Measurements from ENCODE around the gene DYDC2.
"Not testable (repeated sequence)": the region's sequence is repeated elsewhere in the genome, so short reads cannot be mapped to it uniquely, and the experiment has no call there.

Gene DYDC2

DNA sequence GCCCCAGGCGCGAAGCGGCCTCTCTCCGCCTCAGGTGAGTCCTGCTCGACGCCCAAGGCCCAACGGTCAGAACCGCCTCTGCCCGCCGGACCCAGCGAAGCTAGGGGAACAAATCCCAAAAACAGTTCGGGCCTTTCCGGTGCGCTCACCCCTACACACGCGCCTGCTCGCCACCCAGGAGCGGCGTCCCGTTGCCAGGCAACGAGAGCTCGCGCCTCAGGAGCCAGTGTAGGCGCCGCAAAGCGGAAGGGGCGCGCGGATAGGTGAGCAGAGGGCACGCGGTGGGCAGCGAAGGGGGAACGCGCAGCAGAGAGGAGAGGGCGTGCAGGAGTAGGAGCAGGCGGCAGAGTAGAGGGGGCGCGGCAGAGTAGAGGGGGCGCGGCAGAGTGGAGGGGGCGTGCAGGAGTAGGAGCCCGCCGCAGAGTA, at the start of gene DYDC2, which contains the start of gene DYDC1:
TSS of gene DYDC2 (plus strand) at position 219 of the 426 bp plus-strand sequence. CDS start 5,663 bp downstream, outside the sequence.
TSS of gene DYDC1 (minus strand) at position 193 of the 426 bp plus-strand sequence. CDS start 4,154 bp downstream, outside the sequence.
- no peak for DNase-seq

- DNase-seq: no peak
Observed at GRCh38 chr10:80313523-80313922, 43.1 kb upstream of the DYDC2 start.

GRCh38 chr10:80315391-80315790, 41.2 kb upstream of the DYDC2 start:
- DNase-seq: no peak

GRCh38 chr10:80318742-80319141, 37.8 kb upstream of the DYDC2 start:
- DNase-seq: no peak

GRCh38 chr10:80319318-80319717, 37.3 kb upstream of the DYDC2 start:
- DNase-seq: no peak

- no peak for DNase-seq
Observed at GRCh38 chr10:80319725-80320290, 36.8 kb upstream of the DYDC2 start.

- no peak for DNase-seq
Observed at GRCh38 chr10:80320377-80320776, 36.2 kb upstream of the DYDC2 start.

GRCh38 chr10:80321183-80321582, 35.4 kb upstream of the DYDC2 start:
- no peak for DNase-seq

DNA sequence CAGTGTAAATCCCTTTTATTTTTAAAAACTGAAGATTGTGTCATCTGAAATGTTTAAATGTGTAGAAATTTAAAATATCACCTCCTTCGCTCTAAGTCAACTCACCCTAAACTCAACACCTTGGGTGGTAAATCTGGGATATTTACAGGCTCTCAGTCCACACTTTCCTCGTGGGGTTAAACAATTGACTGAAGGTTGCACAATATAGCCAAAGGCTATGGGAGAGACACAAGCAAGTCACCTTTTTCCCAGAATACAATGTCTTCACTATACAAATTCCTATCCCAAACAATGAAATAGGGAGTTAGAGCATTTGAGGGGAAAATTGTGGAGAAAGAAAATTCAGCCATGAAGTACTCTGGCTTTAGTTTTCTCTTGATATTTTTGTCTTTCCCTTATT, 34.4 kb upstream of the DYDC2 start:
- DNase-seq: no peak

DNA sequence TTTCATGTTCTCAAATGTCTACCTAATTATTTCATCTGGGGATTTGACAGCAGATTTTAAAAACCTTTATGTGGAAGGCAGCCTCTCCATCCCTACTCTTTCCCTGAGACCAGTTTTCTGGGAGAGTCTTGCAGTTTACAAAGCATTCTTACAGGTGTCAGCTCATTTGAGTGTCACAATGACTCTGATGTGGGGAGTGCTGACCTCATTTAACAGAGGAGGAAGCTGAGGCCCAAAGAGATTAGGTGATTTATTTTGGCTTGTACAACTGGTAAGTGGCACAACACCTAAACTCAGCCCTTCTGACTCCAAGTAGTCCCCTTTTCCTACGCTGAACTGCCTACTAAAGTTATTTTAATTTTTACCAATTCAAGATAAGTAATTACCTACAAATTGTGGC, 33.9 kb upstream of the DYDC2 start:
- no peak for DNase-seq

GRCh38 chr10:80323311-80323710, 33.3 kb upstream of the DYDC2 start:
- DNase-seq: no peak

- DNase-seq: no peak
Observed at GRCh38 chr10:80324086-80324485, 32.5 kb upstream of the DYDC2 start.

DNA sequence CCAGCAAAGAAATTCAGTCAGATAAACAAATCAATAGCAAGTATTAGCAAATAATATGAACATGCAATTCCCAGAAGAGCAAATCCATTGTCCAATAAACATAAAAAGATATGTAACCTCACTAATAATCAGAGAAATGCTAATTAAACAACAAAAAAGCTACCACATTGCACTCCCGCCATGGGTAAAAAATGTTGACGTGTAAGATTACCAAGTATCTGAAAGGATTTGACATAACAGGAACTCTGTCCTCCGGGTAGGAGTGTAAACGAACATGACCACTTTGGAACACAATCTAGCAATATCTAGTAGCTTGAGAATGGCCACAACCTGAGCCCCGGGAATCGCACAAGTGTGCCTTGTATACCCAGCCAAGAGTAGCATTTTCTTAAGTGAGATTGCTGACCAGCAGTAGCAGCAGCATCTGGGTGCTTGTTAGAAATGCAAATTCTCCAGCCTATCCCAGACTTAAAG, 31.7 kb upstream of the DYDC2 start:
- DNase-seq: no peak

- no peak for DNase-seq
Observed at GRCh38 chr10:80333983-80334382, 22.6 kb upstream of the DYDC2 start.

DNA sequence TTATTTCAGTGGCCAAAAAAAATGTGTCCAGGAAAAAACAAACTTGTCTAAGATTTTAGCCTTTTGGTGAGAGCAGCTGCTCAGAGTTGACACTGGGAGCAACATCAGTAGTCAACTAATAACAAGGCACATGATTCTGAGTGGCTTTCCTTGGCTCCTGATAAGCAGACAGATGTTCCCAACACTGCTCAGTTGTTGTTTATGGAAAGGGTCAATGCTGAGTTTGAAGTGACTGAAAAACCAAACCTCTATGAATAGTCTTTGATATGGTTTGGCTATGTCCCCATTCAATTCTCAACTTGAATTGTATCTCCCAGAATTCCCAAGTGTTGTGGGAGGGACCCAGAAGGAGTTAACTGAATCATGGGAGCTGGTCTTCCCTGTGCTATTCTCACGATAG, 12.3 kb upstream of the DYDC2 start:
- DNase-seq: no peak

DNA sequence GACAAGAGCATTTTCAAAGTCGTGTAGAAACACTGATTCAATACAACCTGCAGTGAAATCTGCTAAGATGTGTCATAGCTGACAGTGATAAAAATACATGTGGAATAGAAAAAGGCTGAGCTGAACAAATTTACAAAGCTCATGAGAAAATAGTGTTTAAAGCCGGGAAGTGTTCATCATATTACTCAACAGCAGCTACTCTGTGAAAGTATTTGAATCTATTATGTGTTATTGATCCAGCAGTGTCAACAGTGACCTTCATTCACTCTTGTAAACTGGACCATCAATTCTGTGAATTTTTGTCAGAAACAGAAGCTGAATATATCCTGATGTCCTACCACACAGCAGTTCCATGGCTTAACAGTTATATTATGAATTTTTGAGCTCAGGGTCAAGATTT, 11.7 kb upstream of the DYDC2 start:
- no peak for DNase-seq

- no peak for DNase-seq
Observed at GRCh38 chr10:80350251-80350650, 6.3 kb upstream of the DYDC2 start.

DNA sequence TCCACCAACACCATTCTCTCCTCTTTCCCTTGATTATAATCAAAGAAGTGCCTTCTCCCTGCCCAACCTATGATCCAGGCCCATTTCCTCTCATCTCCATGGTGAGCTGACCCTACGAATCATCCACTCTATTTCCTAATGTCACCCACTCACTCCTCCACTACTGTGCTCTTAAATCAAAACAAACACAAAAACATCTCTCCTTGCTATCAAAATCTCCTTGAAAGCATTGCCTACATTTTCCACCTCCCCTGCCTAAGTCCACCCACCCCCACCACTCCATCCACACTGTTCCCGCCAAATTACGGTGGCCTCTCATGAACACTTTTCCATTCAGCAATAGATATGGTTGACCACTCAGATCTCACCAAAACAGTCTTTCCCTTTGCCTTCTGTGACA, 5.4 kb upstream of the DYDC2 start:
- no peak for DNase-seq

DNA sequence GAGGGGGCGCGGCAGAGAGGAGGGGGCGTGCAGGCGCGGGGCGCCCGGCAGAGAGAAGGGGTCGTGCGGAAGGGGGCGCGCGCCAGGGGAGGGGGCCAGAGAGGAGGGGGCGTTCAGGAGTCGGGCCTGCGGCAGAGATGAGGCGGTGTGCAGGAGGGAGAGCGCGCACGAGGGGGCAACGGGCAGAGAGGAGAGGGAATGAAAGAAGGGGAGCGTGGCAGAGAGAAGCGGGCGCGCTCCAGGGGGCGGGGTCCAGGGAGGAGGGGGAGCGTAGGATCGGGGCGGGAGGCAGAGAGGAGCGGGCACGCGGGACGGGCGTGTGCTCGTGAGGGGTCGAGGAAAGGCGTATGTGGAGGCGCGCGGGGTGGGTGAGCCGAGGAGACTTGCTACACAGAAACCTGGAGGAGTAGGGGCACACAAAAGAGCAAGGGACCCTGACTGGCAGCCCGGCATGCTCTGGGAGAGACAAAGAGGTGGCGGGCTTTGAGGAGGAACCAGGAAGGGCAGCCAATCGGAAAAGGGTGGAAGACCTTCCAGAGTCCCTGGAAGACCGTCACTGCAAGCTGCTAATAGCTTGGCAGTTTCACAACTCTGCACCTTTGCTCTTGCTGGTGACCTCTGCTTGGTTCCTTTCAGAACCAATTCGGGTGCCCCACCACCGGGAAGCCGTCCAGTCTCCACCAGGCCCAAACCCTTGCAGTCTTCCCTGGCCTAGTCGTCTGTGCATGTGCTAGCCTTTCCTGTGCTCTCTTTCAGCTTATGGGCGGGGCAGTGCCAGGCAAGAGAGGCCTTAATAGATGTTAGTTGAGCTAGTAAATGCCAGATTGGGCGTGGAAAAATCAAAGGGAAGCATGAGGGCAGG, 639 bp downstream of the DYDC2 start:
- no peak for DNase-seq

DNA sequence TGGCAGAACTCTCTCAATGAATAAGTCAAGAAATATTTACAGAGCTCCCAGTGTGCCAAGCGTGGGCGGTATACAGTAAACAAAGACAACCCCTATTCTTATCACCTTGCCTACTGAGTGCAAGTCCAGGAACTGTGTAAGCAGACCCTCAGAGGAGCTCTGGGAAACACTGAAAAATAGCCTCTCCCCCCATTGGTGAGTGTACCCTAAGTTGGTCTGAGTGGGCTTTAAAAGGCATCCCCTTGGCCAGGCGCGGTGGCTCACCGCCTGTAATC, 1.2 kb downstream of the DYDC2 start:
- DNase-seq: no peak

GRCh38 chr10:80358925-80359324, 2.3 kb downstream of the DYDC2 start:
- DNase-seq: not testable (repeated sequence)

DNA sequence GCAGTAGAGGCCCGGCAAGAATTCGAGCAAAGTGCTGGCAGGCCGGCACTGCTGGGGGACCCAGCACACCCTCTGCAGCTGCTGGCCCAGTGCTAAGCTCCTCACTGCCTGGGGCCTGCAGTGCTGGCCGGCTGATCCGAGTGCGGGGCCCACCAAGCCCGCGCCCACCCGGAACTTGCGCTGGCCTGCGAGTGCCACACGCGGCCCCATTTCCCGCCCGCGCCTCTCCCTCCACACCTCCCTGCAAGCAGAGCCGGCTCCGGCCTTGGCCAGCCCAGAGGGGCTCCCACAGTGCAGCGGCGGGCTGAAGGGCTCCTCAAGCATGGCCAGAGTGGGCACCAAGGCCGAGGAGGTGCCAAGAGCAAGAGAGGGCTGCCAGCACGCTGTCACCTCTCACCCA, 3.1 kb downstream of the DYDC2 start:
- no peak for DNase-seq

GRCh38 chr10:80365510-80365909, 8.9 kb downstream of the DYDC2 start:
- no peak for DNase-seq

- no peak for DNase-seq
Observed at GRCh38 chr10:80371467-80371866, 14.9 kb downstream of the DYDC2 start.

DNA sequence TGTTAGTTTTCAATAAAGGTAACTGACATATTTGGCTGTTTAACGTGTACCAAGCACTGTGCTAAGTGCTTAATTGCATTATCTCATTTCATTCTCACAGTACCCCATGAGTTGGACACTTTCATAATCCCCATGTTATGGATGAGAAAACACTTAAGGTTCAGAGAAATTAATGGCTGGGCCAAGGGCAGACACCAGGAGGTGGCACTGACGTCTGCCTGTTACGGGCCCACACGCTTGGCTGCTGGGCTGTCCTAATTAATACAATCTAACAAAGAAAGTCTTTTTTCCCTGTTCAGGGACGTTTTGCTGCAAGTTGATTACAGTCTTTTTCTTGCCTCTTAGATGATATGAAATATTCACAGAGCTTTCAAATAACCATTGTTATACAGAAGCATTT, 16.1 kb downstream of the DYDC2 start:
- DNase-seq: no peak
